ENCODE measurements around the gene RAB3C. TPM values are rescaled to one million over a fixed set of nuclear protein-coding genes. Genes with fewer than 3 reads are reported as not detected.
"Not testable (repeated sequence)": the region's sequence is repeated elsewhere in the genome, so short reads cannot be mapped to it uniquely, and the experiment has no call there.

RAB3C gene, protein sequence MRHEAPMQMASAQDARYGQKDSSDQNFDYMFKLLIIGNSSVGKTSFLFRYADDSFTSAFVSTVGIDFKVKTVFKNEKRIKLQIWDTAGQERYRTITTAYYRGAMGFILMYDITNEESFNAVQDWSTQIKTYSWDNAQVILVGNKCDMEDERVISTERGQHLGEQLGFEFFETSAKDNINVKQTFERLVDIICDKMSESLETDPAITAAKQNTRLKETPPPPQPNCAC
- total RNA-seq (ENCODE audit: low replicate concordance): 3.8 and 14.2 TPM in 2 replicates

DNA sequence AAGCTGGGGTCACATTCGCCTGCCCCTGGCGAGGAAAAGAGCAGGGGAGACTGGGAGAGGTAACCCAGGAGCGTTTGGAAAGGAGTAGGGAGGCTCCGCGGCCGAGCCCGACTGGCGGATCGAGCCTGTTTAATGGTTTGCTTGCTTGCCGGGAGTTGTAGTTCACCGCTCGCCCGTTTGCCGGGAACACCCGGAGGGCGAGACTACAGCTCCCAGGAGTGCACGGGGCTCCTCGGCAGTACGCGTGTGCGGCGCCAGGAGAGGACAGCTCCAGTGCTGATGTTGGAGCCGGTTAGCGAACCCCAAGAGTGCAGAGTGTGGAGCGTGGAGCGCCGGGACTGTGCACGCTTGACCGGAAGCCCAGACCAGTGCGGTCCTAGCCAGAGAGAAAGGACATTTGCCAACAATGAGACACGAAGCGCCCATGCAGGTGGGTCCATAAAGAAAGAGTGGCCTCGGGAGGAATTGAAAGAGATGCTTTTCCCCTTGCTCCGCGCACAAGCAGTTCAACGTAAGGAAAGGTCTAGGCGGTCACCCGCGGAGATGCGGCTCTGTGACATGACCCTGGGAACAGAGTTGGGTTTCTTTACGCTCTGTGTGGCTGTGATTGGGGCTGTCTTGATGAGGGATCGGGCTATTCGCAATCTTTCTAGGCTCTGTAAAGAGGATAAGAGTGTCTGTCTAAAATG is at the start of gene RAB3C:
Gene RAB3C (plus strand): TSS at position 273 of the 689 bp plus-strand sequence. CDS start 134 bp downstream, at position 407.
- H3K27me3 ChIP-seq: peaks cover 39% of the 10 kb centered on the region
- TF ChIP-seq EZH2phosphoT487 (IDR thresholded peaks at IDR 0.05) (no peak), EZH2 (IDR thresholded peaks at IDR 0.05) (no peak)
- TF ChIP-seq, protein P1, sequence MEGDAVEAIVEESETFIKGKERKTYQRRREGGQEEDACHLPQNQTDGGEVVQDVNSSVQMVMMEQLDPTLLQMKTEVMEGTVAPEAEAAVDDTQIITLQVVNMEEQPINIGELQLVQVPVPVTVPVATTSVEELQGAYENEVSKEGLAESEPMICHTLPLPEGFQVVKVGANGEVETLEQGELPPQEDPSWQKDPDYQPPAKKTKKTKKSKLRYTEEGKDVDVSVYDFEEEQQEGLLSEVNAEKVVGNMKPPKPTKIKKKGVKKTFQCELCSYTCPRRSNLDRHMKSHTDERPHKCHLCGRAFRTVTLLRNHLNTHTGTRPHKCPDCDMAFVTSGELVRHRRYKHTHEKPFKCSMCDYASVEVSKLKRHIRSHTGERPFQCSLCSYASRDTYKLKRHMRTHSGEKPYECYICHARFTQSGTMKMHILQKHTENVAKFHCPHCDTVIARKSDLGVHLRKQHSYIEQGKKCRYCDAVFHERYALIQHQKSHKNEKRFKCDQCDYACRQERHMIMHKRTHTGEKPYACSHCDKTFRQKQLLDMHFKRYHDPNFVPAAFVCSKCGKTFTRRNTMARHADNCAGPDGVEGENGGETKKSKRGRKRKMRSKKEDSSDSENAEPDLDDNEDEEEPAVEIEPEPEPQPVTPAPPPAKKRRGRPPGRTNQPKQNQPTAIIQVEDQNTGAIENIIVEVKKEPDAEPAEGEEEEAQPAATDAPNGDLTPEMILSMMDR (IDR thresholded peaks at IDR 0.05): no peak
- H3K27ac ChIP-seq: no peak within 1 kb of the TSS
- H3K9ac ChIP-seq: no peak within 1 kb of the TSS
- peak within 1 kb of the TSS; percentile 66 for H3K4me3 ChIP-seq
- H3K9me3 ChIP-seq (ENCODE audit: low read depth): no peaks in the 10 kb centered on the region
- H3K4me2 ChIP-seq: peak within 1 kb of the TSS; percentile 86
- Mint-ChIP-seq H3K27me3 (ENCODE audit: insufficient read depth, low read depth) (peaks cover 6% of the 10 kb centered on the region), H3K4me3 (peak within 1 kb of the TSS; percentile 98), H3K27ac (no peak within 1 kb of the TSS), H3K4me1 (peaks cover 13% of the 10 kb centered on the region), H3K36me3 (no peaks in the 10 kb centered on the region), H3K9me3 (no peaks in the 10 kb centered on the region)
- peak within 1 kb of the TSS; percentile 94 for H2AFZ ChIP-seq (replicated peaks)
- H3K79me2 ChIP-seq (ENCODE audit: low read depth): no peaks in the 10 kb centered on the region
- H4K20me1 ChIP-seq (ENCODE audit: low read depth): no peaks in the 10 kb centered on the region
- no peaks in the 10 kb centered on the region for H3K4me1 ChIP-seq
- DNase-seq (ENCODE audit: low spot score): peak; percentile 97
- no peaks in the 10 kb centered on the region for H3K36me3 ChIP-seq
- H3F3A ChIP-seq (ENCODE audit: low read depth): peaks cover 16% of the 10 kb centered on the region

DNA sequence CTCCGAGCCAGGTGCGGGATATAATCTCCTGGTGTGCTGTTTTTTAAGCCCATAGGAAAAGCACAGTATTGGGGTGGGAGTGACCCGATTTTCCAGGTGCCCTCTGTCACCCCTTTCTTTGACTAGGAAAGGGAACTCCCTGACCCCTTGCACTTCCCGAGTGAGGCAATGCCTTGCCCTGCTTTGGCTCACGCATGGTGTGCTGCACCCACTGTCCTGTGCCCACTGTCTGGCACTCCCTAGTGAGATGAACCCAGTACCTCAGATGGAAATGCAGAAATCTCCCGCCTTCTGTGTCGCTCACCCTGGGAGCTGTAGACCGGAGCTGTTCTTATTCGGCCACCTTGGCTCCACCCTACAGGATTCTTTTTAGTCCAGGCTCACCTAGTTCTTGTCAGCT is 40.9 kb upstream of the RAB3C start:
- DNase-seq (ENCODE audit: low spot score); H3K4me2 ChIP-seq; H3K27ac Mint-ChIP-seq; H3K27ac ChIP-seq; H4K20me1 ChIP-seq (ENCODE audit: low read depth); H3K36me3 ChIP-seq; H3K79me2 ChIP-seq (ENCODE audit: low read depth); H2AFZ ChIP-seq (replicated peaks); H3F3A ChIP-seq (ENCODE audit: low read depth); H3K9ac ChIP-seq; H3K36me3 Mint-ChIP-seq; H3K4me1 ChIP-seq; H3K4me3 Mint-ChIP-seq; H3K27me3 ChIP-seq; H3K9me3 ChIP-seq (ENCODE audit: low read depth); H3K27me3 Mint-ChIP-seq (ENCODE audit: insufficient read depth, low read depth); H3K4me3 ChIP-seq: not testable (repeated sequence)
- Mint-ChIP-seq H3K4me1 (peaks cover 14% of the 10 kb centered on the region), H3K9me3 (peaks cover 21% of the 10 kb centered on the region)

DNA sequence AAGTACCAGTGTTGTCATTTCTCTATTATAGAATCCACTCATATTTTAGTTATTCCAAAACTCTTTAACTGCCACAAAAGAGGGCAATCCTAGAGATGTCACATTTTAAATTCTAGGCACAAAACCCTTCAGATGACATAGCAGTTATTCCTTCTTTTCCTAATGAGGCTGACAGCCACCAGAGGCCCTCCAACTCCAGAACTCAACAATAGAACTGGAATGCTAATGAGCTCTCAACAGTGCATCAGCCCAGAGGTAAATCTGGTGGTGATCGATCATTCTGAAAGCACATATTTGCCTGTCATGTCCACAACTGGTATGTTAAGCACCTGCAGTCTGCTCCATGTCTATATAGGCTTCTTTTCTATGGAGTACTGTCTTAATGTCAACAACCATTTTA is 40.2 kb upstream of the RAB3C start:
- Histone ChIP-seq H3K9ac (no peak overlapping the region), H3K4me3 (no peak overlapping the region), H3K27ac (no peak overlapping the region), H3K4me2 (no peak overlapping the region), H3K79me2 (ENCODE audit: low read depth) (no peaks in the 10 kb centered on the region), H3F3A (ENCODE audit: low read depth) (no peaks in the 10 kb centered on the region), H3K9me3 (ENCODE audit: low read depth) (no peaks in the 10 kb centered on the region), H3K27me3 (no peaks in the 10 kb centered on the region), H4K20me1 (ENCODE audit: low read depth) (no peaks in the 10 kb centered on the region), H3K36me3 (no peaks in the 10 kb centered on the region), H3K4me1 (no peaks in the 10 kb centered on the region), H2AFZ (replicated peaks) (no peak overlapping the region)
- Mint-ChIP-seq H3K9me3 (peaks cover 21% of the 10 kb centered on the region), H3K27me3 (ENCODE audit: insufficient read depth, low read depth) (no peaks in the 10 kb centered on the region), H3K27ac (no peak overlapping the region), H3K4me1 (peaks cover 14% of the 10 kb centered on the region), H3K36me3 (no peaks in the 10 kb centered on the region), H3K4me3 (no peak overlapping the region)
- peak; percentile 41 for DNase-seq (ENCODE audit: low spot score)
- TF ChIP-seq EZH2 (IDR thresholded peaks at IDR 0.05) (no peak), EZH2phosphoT487 (IDR thresholded peaks at IDR 0.05) (no peak)
- TF ChIP-seq, protein P1 (IDR thresholded peaks at IDR 0.05): peak; percentile 11

DNA sequence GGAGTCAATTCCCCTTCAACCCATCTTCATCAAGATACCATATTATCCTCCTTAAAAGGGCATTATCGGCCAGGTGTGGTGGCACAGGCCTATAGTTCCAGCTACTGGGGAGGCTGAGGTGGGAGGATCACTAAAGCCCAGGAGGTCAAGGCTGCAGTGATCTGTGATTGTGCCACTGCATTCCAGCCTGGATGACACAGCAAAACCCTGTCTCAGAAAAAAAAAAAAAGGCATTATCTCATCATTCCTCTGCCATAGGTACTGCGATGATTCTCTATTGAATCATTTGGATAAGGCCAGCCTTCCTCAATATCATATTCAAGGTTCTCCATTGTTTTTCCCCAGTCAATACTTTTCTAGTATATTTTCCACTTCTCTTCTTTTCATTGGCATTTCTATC is 39.2 kb upstream of the RAB3C start:
- H3K9me3 Mint-ChIP-seq: peaks cover 17% of the 10 kb centered on the region
- no peak overlapping the region for H2AFZ ChIP-seq (replicated peaks)
- H3K36me3 ChIP-seq: no peaks in the 10 kb centered on the region

More for the DNA sequence above, 39.2 kb upstream of the RAB3C start:
- H3K27ac ChIP-seq: no peak overlapping the region
- Mint-ChIP-seq H3K27ac (no peak overlapping the region), H3K4me1 (peaks cover 18% of the 10 kb centered on the region), H3K36me3 (no peaks in the 10 kb centered on the region), H3K27me3 (ENCODE audit: insufficient read depth, low read depth) (no peaks in the 10 kb centered on the region), H3K4me3 (no peak overlapping the region)
- no peak overlapping the region for H3K4me2 ChIP-seq
- TF ChIP-seq EZH2 (IDR thresholded peaks at IDR 0.05) (no peak), EZH2phosphoT487 (IDR thresholded peaks at IDR 0.05) (no peak)
- TF ChIP-seq, protein P1 (IDR thresholded peaks at IDR 0.05): no peak
- no peaks in the 10 kb centered on the region for H3K4me1 ChIP-seq
- no peak for DNase-seq (ENCODE audit: low spot score)
- H3K4me3 ChIP-seq: no peak overlapping the region
- no peaks in the 10 kb centered on the region for H3F3A ChIP-seq (ENCODE audit: low read depth)
- H3K79me2 ChIP-seq (ENCODE audit: low read depth): no peaks in the 10 kb centered on the region
- no peaks in the 10 kb centered on the region for H4K20me1 ChIP-seq (ENCODE audit: low read depth)
- H3K9ac ChIP-seq: no peak overlapping the region
- no peaks in the 10 kb centered on the region for H3K9me3 ChIP-seq (ENCODE audit: low read depth)
- H3K27me3 ChIP-seq: no peaks in the 10 kb centered on the region

Measured in neural progenitor cell (in vitro differentiated cells).